Duodenal mucosa (tissue), 2 donors: Measurements from ENCODE around the gene GKN1.

Experiments
- H3K27ac ChIP-seq: one replicate; pipeline ENCODE4 v1.7.0; 2013; ENCODE audit warnings: low read depth, low read length
- H3K27me3 ChIP-seq, 2 donors: one replicate each; pipeline ENCODE4 v1.7.0; 2013; ENCODE audit warnings: low read length in 2 of 2, control low read depth in 1 of 2; ENCODE audit not compliant: insufficient read depth in 2 of 2, control insufficient read depth in 1 of 2
- H3K36me3 ChIP-seq, 2 donors: one replicate each; pipeline ENCODE4 v1.7.0; 2013; ENCODE audit warnings: low read length in 2 of 2, control low read depth in 1 of 2; ENCODE audit not compliant: insufficient read depth in 2 of 2, control insufficient read depth in 1 of 2
- H3K4me1 ChIP-seq, 2 donors: one replicate each; pipeline ENCODE4 v1.7.0; 2013; ENCODE audit warnings: low read length in 2 of 2, control low read depth in 1 of 2; ENCODE audit not compliant: insufficient read depth in 2 of 2, control insufficient read depth in 1 of 2
- H3K4me3 ChIP-seq, 2 donors: one replicate each; pipeline ENCODE4 v1.7.0; 2013; ENCODE audit warnings: low read length in 2 of 2, low read depth in 1 of 2
- H3K9ac ChIP-seq, 2 donors: one replicate each; pipeline ENCODE4 v1.7.0; 2013; ENCODE audit warnings: low read length in 2 of 2, low read depth in 1 of 2
- H3K9me3 ChIP-seq, 2 donors: one replicate each; pipeline ENCODE4 v1.7.0; 2013; ENCODE audit warnings: low read length in 2 of 2, control low read depth in 1 of 2; ENCODE audit not compliant: control insufficient read depth in 1 of 2

Gene GKN1

GRCh38 chr2:68974251-68974650 is at the start of gene GKN1:
GKN1 (plus strand) TSS chr2:68974636; CDS start chr2:68974678, 42 bp downstream.
- Histone ChIP-seq H3K4me3 (no peak within 1 kb of the TSS), H3K27me3 (no peaks in the 10 kb centered on the region), H3K4me1 (no peaks in the 10 kb centered on the region), H3K9ac (no peak within 1 kb of the TSS), H3K36me3 (no peaks in the 10 kb centered on the region), H3K27ac (no peak within 1 kb of the TSS), H3K9me3 (no peaks in the 10 kb centered on the region)

- Histone ChIP-seq H3K27me3 (no peaks in the 10 kb centered on the region), H3K4me3 (no peak overlapping the region), H3K9me3 (no peaks in the 10 kb centered on the region), H3K9ac (no peak overlapping the region), H3K4me1 (no peaks in the 10 kb centered on the region), H3K36me3 (no peaks in the 10 kb centered on the region), H3K27ac (no peak overlapping the region)
These were observed 49.0 kb upstream of the GKN1 start for GRCh38 chr2:68925295-68925896.

GRCh38 chr2:68926796-68927195 is 47.6 kb upstream of the GKN1 start:
- Histone ChIP-seq H3K27me3 (no peaks in the 10 kb centered on the region), H3K9me3 (no peaks in the 10 kb centered on the region), H3K4me1 (no peaks in the 10 kb centered on the region), H3K9ac (no peak overlapping the region), H3K36me3 (no peaks in the 10 kb centered on the region), H3K27ac (no peak overlapping the region), H3K4me3 (no peak overlapping the region)

GRCh38 chr2:68931149-68931711 is 43.2 kb upstream of the GKN1 start:
- Histone ChIP-seq H3K36me3 (no peaks in the 10 kb centered on the region), H3K27me3 (no peaks in the 10 kb centered on the region), H3K4me3 (no peak overlapping the region), H3K27ac (no peak overlapping the region), H3K4me1 (no peaks in the 10 kb centered on the region), H3K9me3 (no peaks in the 10 kb centered on the region), H3K9ac (no peak overlapping the region)

GRCh38 chr2:68931799-68932198 is 42.6 kb upstream of the GKN1 start:
- no peak overlapping the region for H3K27ac ChIP-seq
- H3K36me3 ChIP-seq, result no peaks in the 10 kb centered on the region
- no peak overlapping the region for H3K9ac ChIP-seq

GRCh38 chr2:68932402-68932801 is 42.0 kb upstream of the GKN1 start:
- Histone ChIP-seq H3K27ac (no peak overlapping the region), H3K9ac (no peak overlapping the region)

More at GRCh38 chr2:68931799-68932198, 42.6 kb upstream of the GKN1 start:
- Histone ChIP-seq H3K4me3 (no peak overlapping the region), H3K27me3 (no peaks in the 10 kb centered on the region), H3K4me1 (no peaks in the 10 kb centered on the region), H3K9me3 (no peaks in the 10 kb centered on the region)

GRCh38 chr2:68934021-68934420 is 40.4 kb upstream of the GKN1 start:
- Histone ChIP-seq H3K4me1 (no peaks in the 10 kb centered on the region), H3K36me3 (no peaks in the 10 kb centered on the region), H3K4me3 (no peak overlapping the region), H3K9me3 (no peaks in the 10 kb centered on the region), H3K9ac (no peak overlapping the region), H3K27ac (no peak overlapping the region), H3K27me3 (no peaks in the 10 kb centered on the region)

More at GRCh38 chr2:68932402-68932801, 42.0 kb upstream of the GKN1 start:
- Histone ChIP-seq H3K36me3 (no peaks in the 10 kb centered on the region), H3K27me3 (no peaks in the 10 kb centered on the region), H3K4me3 (no peak overlapping the region), H3K9me3 (no peaks in the 10 kb centered on the region), H3K4me1 (no peaks in the 10 kb centered on the region)

- Histone ChIP-seq H3K27me3 (no peaks in the 10 kb centered on the region), H3K9ac (no peak overlapping the region), H3K9me3 (no peaks in the 10 kb centered on the region), H3K4me3 (no peak overlapping the region), H3K36me3 (no peaks in the 10 kb centered on the region), H3K27ac (no peak overlapping the region), H3K4me1 (no peaks in the 10 kb centered on the region)
These were observed 39.0 kb upstream of the GKN1 start for GRCh38 chr2:68935471-68935870.

GRCh38 chr2:68936427-68936826 is 38.0 kb upstream of the GKN1 start:
- no peaks in the 10 kb centered on the region for H3K4me1 ChIP-seq
- H3K27ac ChIP-seq, result no peak overlapping the region
- H3K36me3 ChIP-seq, result no peaks in the 10 kb centered on the region
- no peaks in the 10 kb centered on the region for H3K27me3 ChIP-seq
- no peaks in the 10 kb centered on the region for H3K9me3 ChIP-seq
- H3K4me3 ChIP-seq, result no peak overlapping the region
- no peak overlapping the region for H3K9ac ChIP-seq

GRCh38 chr2:68936889-68937288 is 37.5 kb upstream of the GKN1 start:
- Histone ChIP-seq H3K27ac (no peak overlapping the region), H3K9ac (no peak overlapping the region), H3K4me3 (no peak overlapping the region), H3K27me3 (no peaks in the 10 kb centered on the region), H3K9me3 (no peaks in the 10 kb centered on the region), H3K36me3 (no peaks in the 10 kb centered on the region), H3K4me1 (no peaks in the 10 kb centered on the region)
